ENCODE measurements around the gene C4BPB.

DNA sequence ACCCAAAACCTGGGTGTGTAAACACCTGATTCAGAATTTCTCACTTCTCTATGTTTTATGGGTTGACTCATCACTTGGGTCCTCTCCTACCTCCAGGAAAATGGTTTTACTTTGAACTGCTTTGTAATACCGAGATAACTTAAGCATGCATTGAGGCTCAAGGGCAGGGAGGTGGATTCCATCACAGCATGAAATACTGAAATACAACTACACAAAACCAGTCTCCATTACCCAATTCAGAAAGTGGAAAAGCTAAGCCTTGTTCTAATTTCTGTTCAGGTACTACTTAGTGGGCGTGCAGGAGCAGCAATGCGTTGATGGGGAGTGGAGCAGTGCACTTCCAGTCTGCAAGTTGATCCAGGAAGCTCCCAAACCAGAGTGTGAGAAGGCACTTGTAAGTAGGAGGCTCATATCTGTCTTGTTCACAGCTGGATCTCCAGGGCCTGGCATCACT is 9.2 kb downstream of the C4BPB start:
- TF ChIP-seq, protein P1, sequence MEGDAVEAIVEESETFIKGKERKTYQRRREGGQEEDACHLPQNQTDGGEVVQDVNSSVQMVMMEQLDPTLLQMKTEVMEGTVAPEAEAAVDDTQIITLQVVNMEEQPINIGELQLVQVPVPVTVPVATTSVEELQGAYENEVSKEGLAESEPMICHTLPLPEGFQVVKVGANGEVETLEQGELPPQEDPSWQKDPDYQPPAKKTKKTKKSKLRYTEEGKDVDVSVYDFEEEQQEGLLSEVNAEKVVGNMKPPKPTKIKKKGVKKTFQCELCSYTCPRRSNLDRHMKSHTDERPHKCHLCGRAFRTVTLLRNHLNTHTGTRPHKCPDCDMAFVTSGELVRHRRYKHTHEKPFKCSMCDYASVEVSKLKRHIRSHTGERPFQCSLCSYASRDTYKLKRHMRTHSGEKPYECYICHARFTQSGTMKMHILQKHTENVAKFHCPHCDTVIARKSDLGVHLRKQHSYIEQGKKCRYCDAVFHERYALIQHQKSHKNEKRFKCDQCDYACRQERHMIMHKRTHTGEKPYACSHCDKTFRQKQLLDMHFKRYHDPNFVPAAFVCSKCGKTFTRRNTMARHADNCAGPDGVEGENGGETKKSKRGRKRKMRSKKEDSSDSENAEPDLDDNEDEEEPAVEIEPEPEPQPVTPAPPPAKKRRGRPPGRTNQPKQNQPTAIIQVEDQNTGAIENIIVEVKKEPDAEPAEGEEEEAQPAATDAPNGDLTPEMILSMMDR (IDR thresholded peaks at IDR 0.05 in 8 of 11, conservative IDR thresholded peaks at IDR 0.05 in 3 of 11): no peak
- no peak for TF ChIP-seq POLR2A (IDR thresholded peaks at IDR 0.05)
